Measurements from ENCODE around the gene ABLIM2.

Gene ABLIM2

GRCh38 chr4:8076023-8076422 is 82.6 kb downstream of the ABLIM2 start:
- no peak for TF ChIP-seq CTCF (conservative IDR thresholded peaks at IDR 0.05)
- TF ChIP-seq ZFX (IDR thresholded peaks at IDR 0.05) = no peak
- H3K27ac ChIP-seq = no peak overlapping the region

- no peak for TF ChIP-seq ZFX (IDR thresholded peaks at IDR 0.05)
- TF ChIP-seq CTCF (conservative IDR thresholded peaks at IDR 0.05) = no peak
- H3K27ac ChIP-seq = no peak overlapping the region
These were observed 85.3 kb downstream of the ABLIM2 start for GRCh38 chr4:8073206-8073863.

- TF ChIP-seq CTCF (conservative IDR thresholded peaks at IDR 0.05) (no peak), ZFX (IDR thresholded peaks at IDR 0.05) (no peak)
These were observed 86.2 kb downstream of the ABLIM2 start for GRCh38 chr4:8072235-8072968.

GRCh38 chr4:8071766-8072165 is 86.8 kb downstream of the ABLIM2 start:
- H3K27ac ChIP-seq = no peak overlapping the region
- TF ChIP-seq CTCF (conservative IDR thresholded peaks at IDR 0.05) (no peak), ZFX (IDR thresholded peaks at IDR 0.05) (no peak)

More at GRCh38 chr4:8072235-8072968, 86.2 kb downstream of the ABLIM2 start:
- no peak overlapping the region for H3K27ac ChIP-seq

GRCh38 chr4:8070736-8071718 is 87.6 kb downstream of the ABLIM2 start:
- H3K27ac ChIP-seq = no peak overlapping the region
- TF ChIP-seq CTCF (conservative IDR thresholded peaks at IDR 0.05) = no peak
- no peak for TF ChIP-seq ZFX (IDR thresholded peaks at IDR 0.05)

- TF ChIP-seq ZFX (IDR thresholded peaks at IDR 0.05) (no peak), CTCF (conservative IDR thresholded peaks at IDR 0.05) (no peak)
- no peak overlapping the region for H3K27ac ChIP-seq
These were observed 89.4 kb downstream of the ABLIM2 start for GRCh38 chr4:8069102-8069752.

All from C4-2B (cell line).